GM23338 (cell line): ENCODE measurements around the gene ABCD3. TPM values are rescaled to one million over a fixed set of nuclear protein-coding genes. Genes with fewer than 3 reads are reported as not detected.

ENCODE experiments used
- ATAC-seq: fragments of 200-7000 bp; cut with Tn5 transposase; 3 replicates; pipeline ENCODE4 v1.9.1; 2020
- DNase-seq: peaks from one replicate; pipeline ENCODE4 v3.0.0-alpha.2; 2015; ENCODE audit warnings: low spot score
- H2AFZ ChIP-seq: fragments of 200-600 bp; sonication (generic); 2 replicates; pipeline ENCODE4 v1.8.0; 2016; ENCODE audit warnings: antibody characterized with exemption, mild to moderate bottlenecking, moderate library complexity
- H3F3A ChIP-seq: fragments of 200-600 bp; sonication (generic); replicated peaks from 2 replicates; pipeline ENCODE4 v1.8.0; 2017; ENCODE audit warnings: antibody characterized with exemption, mixed run types, low read depth
- H3K27ac ChIP-seq: fragments of 200-600 bp; sonication (generic); 2 replicates; pipeline ENCODE4 v1.6.1; 2016; ENCODE audit warnings: low read depth
- H3K27me3 ChIP-seq: fragments of 200-600 bp; sonication (generic); 2 replicates; pipeline ENCODE4 v1.8.0; 2016; ENCODE audit warnings: mild to moderate bottlenecking, mixed run types, moderate library complexity; ENCODE audit not compliant: insufficient read depth
- H3K36me3 ChIP-seq: fragments of 200-600 bp; sonication (generic); 2 replicates; pipeline ENCODE4 v1.8.0; 2016; ENCODE audit warnings: mild to moderate bottlenecking; ENCODE audit not compliant: insufficient read depth
- H3K4me1 ChIP-seq: fragments of 200-600 bp; sonication (generic); 2 replicates; pipeline ENCODE4 v1.8.0; 2016; ENCODE audit warnings: mild to moderate bottlenecking, moderate library complexity; ENCODE audit not compliant: insufficient read depth
- H3K4me2 ChIP-seq: fragments of 200-600 bp; sonication (generic); 2 replicates; pipeline ENCODE4 v1.7.1; 2017; ENCODE audit warnings: mixed run types
- H3K4me3 ChIP-seq: fragments of 200-600 bp; sonication (generic); 2 replicates; pipeline ENCODE4 v1.6.1; 2016; ENCODE audit warnings: mixed run types
- H3K79me2 ChIP-seq: fragments of 200-600 bp; sonication (generic); replicated peaks from 2 replicates; pipeline ENCODE4 v1.8.0; 2017; ENCODE audit warnings: mild to moderate bottlenecking; ENCODE audit not compliant: insufficient read depth
- H3K9me2 ChIP-seq: fragments of 200-600 bp; sonication (generic); 2 replicates; pipeline ENCODE4 v1.8.0; 2017; ENCODE audit not compliant: insufficient read depth
- H4K20me1 ChIP-seq: fragments of 200-600 bp; sonication (generic); replicated peaks from 2 replicates; pipeline ENCODE4 v1.8.0; 2017; ENCODE audit warnings: mild to moderate bottlenecking; ENCODE audit not compliant: insufficient read depth
- H3K27ac Mint-ChIP-seq: 2 replicates; pipeline ENCODE4 v1.8.0; 2020; ENCODE audit warnings: inconsistent platforms, mild to moderate bottlenecking, moderate library complexity, mixed read lengths
- H3K27me3 Mint-ChIP-seq: 3 replicates; pipeline ENCODE4 v1.8.0; 2022; ENCODE audit warnings: low read depth, mild to moderate bottlenecking, moderate library complexity, mixed read lengths, inconsistent platforms; ENCODE audit not compliant: insufficient read depth, poor library complexity
- H3K36me3 Mint-ChIP-seq: 3 replicates; pipeline ENCODE4 v1.8.0; 2021; ENCODE audit warnings: low read depth, mild to moderate bottlenecking, inconsistent platforms, moderate library complexity, mixed read lengths
- H3K4me1 Mint-ChIP-seq: 3 replicates; pipeline ENCODE4 v1.8.0; 2020; ENCODE audit warnings: mild to moderate bottlenecking, inconsistent platforms, mixed read lengths
- H3K4me3 Mint-ChIP-seq: 3 replicates; pipeline ENCODE4 v1.8.0; 2021; ENCODE audit warnings: moderate library complexity, mild to moderate bottlenecking, inconsistent platforms, mixed read lengths
- H3K9me3 Mint-ChIP-seq: 3 replicates; pipeline ENCODE4 v1.8.0; 2020; ENCODE audit warnings: moderate library complexity, mild to moderate bottlenecking, inconsistent platforms, mixed read lengths
- CREB1 ChIP-seq: fragments of 250-450 bp; sonication (Bioruptor Pico); IDR thresholded peaks from 2 replicates; pipeline ENCODE4 v1.5.0; 2020; ENCODE audit warnings: low read depth, mild to moderate bottlenecking, moderate library complexity
- CTCF ChIP-seq, 2 experiments: fragments of 200-600 bp in 1 of 2; sonication (generic) in 1 of 2; conservative IDR thresholded peaks; 2 replicates each; pipeline versions ENCODE4 v1.5.1 to v1.6.1; 2016 to 2017; ENCODE audit warnings: antibody characterized with exemption in 2 of 2, low read depth in 2 of 2, mild to moderate bottlenecking in 2 of 2, moderate library complexity in 1 of 2
- ETS1 ChIP-seq: IDR thresholded peaks from 2 replicates; pipeline ENCODE4 v1.6.1; 2016; ENCODE audit warnings: antibody characterized with exemption
- EZH2 ChIP-seq: fragments of 200-600 bp; sonication (generic); IDR thresholded peaks from one replicate; pipeline ENCODE4 v1.8.0; 2017; ENCODE audit warnings: antibody characterized with exemption, mild to moderate bottlenecking, low read depth; ENCODE audit not compliant: unreplicated experiment
- EZH2phosphoT487 ChIP-seq: fragments of 200-600 bp; sonication (generic); IDR thresholded peaks from one replicate; pipeline ENCODE4 v1.8.1; 2018; ENCODE audit warnings: antibody characterized with exemption; ENCODE audit not compliant: unreplicated experiment
- NANOG ChIP-seq: IDR thresholded peaks from 2 replicates; pipeline ENCODE4 v1.6.1; 2016; ENCODE audit warnings: antibody characterized with exemption, borderline replicate concordance
- POLR2AphosphoS5 ChIP-seq: IDR thresholded peaks from 2 replicates; pipeline ENCODE4 v1.6.1; 2016; ENCODE audit warnings: antibody characterized with exemption, low read depth
- REST ChIP-seq: IDR thresholded peaks from one replicate; pipeline ENCODE4 v1.6.1; 2018; ENCODE audit warnings: antibody characterized with exemption; ENCODE audit not compliant: unreplicated experiment
- STAT1 ChIP-seq: IDR thresholded peaks from one replicate; pipeline ENCODE4 v1.6.1; 2016; ENCODE audit warnings: antibody characterized with exemption; ENCODE audit not compliant: unreplicated experiment
- ZNF114 ChIP-seq: fragments of 250-450 bp; sonication (Bioruptor Pico); IDR thresholded peaks from 2 replicates; pipeline ENCODE4 v1.5.0; 2020; ENCODE audit warnings: mild to moderate bottlenecking, moderate library complexity
- ZNF331 ChIP-seq: fragments of 250-450 bp; sonication (Bioruptor Pico); IDR thresholded peaks from 2 replicates; pipeline ENCODE4 v1.5.0; 2020; ENCODE audit warnings: low read depth, mild to moderate bottlenecking, moderate library complexity
- ZNF462 ChIP-seq: fragments of 250-450 bp; sonication (Bioruptor Pico); IDR thresholded peaks from 2 replicates; pipeline ENCODE4 v1.5.0; 2020; ENCODE audit warnings: mild to moderate bottlenecking, moderate library complexity
- polyA plus RNA-seq: library from polyadenylated mRNA; unstranded; fragments of >200 nt; fragmentation: Nextera tagmentation; extraction: Ambion mirVana; gene quantifications from 2 replicates; pipeline ENCODE4 v1.2.1, GENCODE V29; 2016
- total RNA-seq: library from RNA; depleted of rRNA; stranded (reverse); fragments of >200 nt; shearing (Covaris generic); gene quantifications from 2 replicates; pipeline ENCODE4 v1.2.3, GENCODE V29; 2014

The ABCD3 gene
- total and polyA plus RNA-seq, 2 experiments from 2014 or later: 12.3 to 24.0 TPM

GRCh38 chr1:94385308-94385929 is 32.8 kb upstream of the ABCD3 start:
- Mint-ChIP-seq H3K4me1 (peaks cover 8% of the 10 kb centered on the region), H3K27ac (no peak overlapping the region), H3K27me3 (peaks cover 2% of the 10 kb centered on the region), H3K36me3 (peaks cover 13% of the 10 kb centered on the region; the same call in 2 of the 3 replicates), H3K9me3 (peaks cover 16% of the 10 kb centered on the region), H3K4me3 (no peak overlapping the region)
- Histone ChIP-seq H3K4me2 (no peak overlapping the region), H3K4me1 (0 out of 2 replicates have a peak, but pooled peaks cover 8% of the 10 kb centered on the region), H3K36me3 (peaks cover 10% of the 10 kb centered on the region; the same call in 1 of the 2 replicates), H3K79me2 (no peaks in the 10 kb centered on the region), H2AFZ (0 out of 2 replicates have a peak overlapping the region, but pooled peaks have one; percentile 86), H3K27me3 (no peaks in the 10 kb centered on the region), H3K27ac (no peak overlapping the region), H3F3A (no peaks in the 10 kb centered on the region), H4K20me1 (no peaks in the 10 kb centered on the region), H3K4me3 (no peak overlapping the region), H3K9me2 (no peaks in the 10 kb centered on the region)
- no peak for TF ChIP-seq EZH2
- TF ChIP-seq NANOG: no peak
- TF ChIP-seq POLR2AphosphoS5: no peak
- no peak for TF ChIP-seq ZNF114 (CRISPR knock-in tag)
- no peak for TF ChIP-seq CREB1
- TF ChIP-seq EZH2phosphoT487: no peak
- TF ChIP-seq ZNF331 (CRISPR knock-in tag): no peak
- no peak for TF ChIP-seq ETS1
- TF ChIP-seq STAT1: no peak
- TF ChIP-seq CTCF (conservative IDR thresholded peaks at IDR 0.05; ENCODE audit: low read depth in 2 of 2): no peak
- TF ChIP-seq ZNF462 (CRISPR knock-in tag): no peak
- no peak for TF ChIP-seq REST
- ATAC-seq (no peak), DNase-seq (no peak)
